H1 (cell line): ENCODE results near the gene SNURF. TPM values are rescaled to one million over a fixed set of nuclear protein-coding genes. Genes with fewer than 3 reads are reported as not detected.

Experiments used
- CTCF ChIA-PET: fragments of 300-600 bp; sonication (Branson Sonifier 250); formaldehyde crosslinking; loops from one replicate; lab custom pipeline; 2021; ENCODE audit not compliant: partially characterized antibody; lab: Charles Lee
- POLR2A ChIA-PET: fragments of 300-600 bp; sonication (Branson Sonifier 250); formaldehyde crosslinking; loops from one replicate; lab custom pipeline; 2021; ENCODE audit warnings: inconsistent platforms; ENCODE audit not compliant: partially characterized antibody; lab: Charles Lee
- DNase-seq, 2 experiments: peaks; one replicate each; pipeline versions ENCODE4 v3.0.0 to v3.0.0-alpha.2; 2010 to 2022; ENCODE audit warnings: low spot score in 2 of 2, low read depth in 1 of 2, mixed read lengths in 1 of 2
- FAIRE-seq: peaks from 2 replicates; lab custom pipeline; 2011; peaks lifted over from hg19 to GRCh38; lab: Jason Lieb, UNC
- H2AFZ ChIP-seq: 2 replicates; pipeline ENCODE4 v1.8.1; 2012; ENCODE audit warnings: low read length, inconsistent platforms
- H2AK5ac ChIP-seq: 2 replicates; pipeline ENCODE4 v1.6.1; 2013; ENCODE audit warnings: low read depth, low read length
- H2BK120ac ChIP-seq: replicated peaks from 2 replicates; pipeline ENCODE3; 2013; ENCODE audit warnings: low read depth, low read length, inconsistent platforms
- H2BK12ac ChIP-seq: 2 replicates; pipeline ENCODE4 v1.6.1; 2013; ENCODE audit warnings: low read depth, low read length
- H2BK15ac ChIP-seq: 2 replicates; pipeline ENCODE4 v1.6.1; 2013; ENCODE audit warnings: low read length
- H2BK20ac ChIP-seq: 2 replicates; pipeline ENCODE4 v1.6.1; 2013; ENCODE audit warnings: low read length
- H2BK5ac ChIP-seq: 2 replicates; pipeline ENCODE4 v1.6.1; 2013; ENCODE audit warnings: low read depth, low read length
- H3K14ac ChIP-seq: 2 replicates; pipeline ENCODE4 v1.6.1; 2013; ENCODE audit warnings: inconsistent platforms; ENCODE audit not compliant: insufficient read length
- H3K18ac ChIP-seq: 2 replicates; pipeline ENCODE4 v1.6.1; 2013; ENCODE audit warnings: low read length; ENCODE audit errors: extremely low read depth
- H3K23ac ChIP-seq: 2 replicates; pipeline ENCODE4 v1.6.1; 2013; ENCODE audit warnings: inconsistent platforms; ENCODE audit not compliant: insufficient read length
- H3K23me2 ChIP-seq: 2 replicates; pipeline ENCODE4 v1.6.1; 2013; ENCODE audit warnings: low read depth, low read length
- H3K27ac ChIP-seq: 2 replicates; pipeline ENCODE4 v1.6.1; 2011; ENCODE audit warnings: low read depth, low read length, inconsistent platforms
- H3K27me3 ChIP-seq, 4 experiments: replicated peaks in 1 of 4; 1 replicate in 1 of 4; 2 replicates in 3 of 4; pipeline versions ENCODE4 v1.6.1 to v1.8.1; 2011 to 2013; ENCODE audit warnings: low read length in 3 of 4, mild to moderate bottlenecking in 3 of 4, inconsistent platforms in 2 of 4, mixed read lengths in 2 of 4, moderate library complexity in 1 of 4; ENCODE audit not compliant: control insufficient read depth in 3 of 4, insufficient read depth in 3 of 4; ENCODE audit errors: extremely low read depth in 1 of 4
- H3K36me3 ChIP-seq, 4 experiments: 2 replicates each; pipeline versions ENCODE4 v1.6.1 to v1.8.1; 2011 to 2013; ENCODE audit warnings: mild to moderate bottlenecking in 4 of 4, low read length in 3 of 4, moderate library complexity in 2 of 4, control low read depth in 1 of 4, inconsistent platforms in 1 of 4; ENCODE audit not compliant: insufficient read depth in 4 of 4, control insufficient read depth in 2 of 4
- H3K4ac ChIP-seq: replicated peaks from 2 replicates; pipeline ENCODE3; 2013; ENCODE audit warnings: low read length, low read depth, mixed read lengths, inconsistent platforms; ENCODE audit not compliant: insufficient read length
- H3K4me1 ChIP-seq, 4 experiments: replicated peaks in 1 of 4; 1 replicate in 1 of 4; 2 replicates in 3 of 4; pipeline versions ENCODE4 v1.6.1 to v1.8.1; 2011 to 2013; ENCODE audit warnings: low read length in 3 of 4, inconsistent platforms in 2 of 4, mixed read lengths in 1 of 4; ENCODE audit not compliant: insufficient read depth in 4 of 4, control insufficient read depth in 3 of 4
- H3K4me2 ChIP-seq, 2 experiments: 2 replicates each; pipeline versions ENCODE4 v1.6.1 to v1.8.1; 2011 to 2013; ENCODE audit warnings: low read depth in 2 of 2, low read length in 2 of 2, control low read depth in 1 of 2, inconsistent platforms in 1 of 2, mild to moderate bottlenecking in 1 of 2; ENCODE audit not compliant: insufficient read depth in 1 of 2
- H3K4me3 ChIP-seq, 4 experiments: fragments of 200-600, 300-600 bp in 1 of 4; sonication (generic), shearing (Covaris generic), sonication (Bioruptor Twin) in 1 of 4; 2 replicates each; pipeline versions ENCODE4 v1.5.1 to v1.8.1; 2011 to 2016; ENCODE audit warnings: low read length in 4 of 4, low read depth in 3 of 4, control low read depth in 2 of 4, inconsistent platforms in 2 of 4, mild to moderate bottlenecking in 2 of 4, mixed read lengths in 1 of 4, moderate library complexity in 1 of 4; ENCODE audit not compliant: insufficient read depth in 2 of 4; ENCODE audit errors: extremely low read depth in 1 of 4
- H3K56ac ChIP-seq: replicated peaks from 2 replicates; pipeline ENCODE3; 2013; ENCODE audit warnings: low read depth, mild to moderate bottlenecking, mixed read lengths, low read length, inconsistent platforms; ENCODE audit not compliant: insufficient read length
- H3K79me1 ChIP-seq: 2 replicates; pipeline ENCODE4 v1.6.1; 2013; ENCODE audit warnings: low read depth, low read length, control low read depth
- H3K79me2 ChIP-seq, 2 experiments: 2 replicates each; pipeline versions ENCODE4 v1.6.1 to v1.8.1; 2012 to 2013; ENCODE audit warnings: low read length in 2 of 2, mild to moderate bottlenecking in 2 of 2, inconsistent platforms in 1 of 2; ENCODE audit not compliant: insufficient read depth in 2 of 2, control insufficient read depth in 1 of 2
- H3K9ac ChIP-seq, 4 experiments: replicated peaks in 1 of 4; 1 replicate in 1 of 4; 2 replicates in 3 of 4; pipeline versions ENCODE4 v1.6.1 to v1.8.1; 2011 to 2013; ENCODE audit warnings: low read depth in 3 of 4, low read length in 3 of 4, control low read depth in 2 of 4, mild to moderate bottlenecking in 2 of 4, moderate library complexity in 2 of 4, inconsistent platforms in 1 of 4; ENCODE audit errors: extremely low read depth in 1 of 4
- H3K9me3 ChIP-seq, 2 experiments: 2 replicates each; pipeline versions ENCODE4 v1.6.1 to v1.8.1; 2012 to 2013; ENCODE audit warnings: mild to moderate bottlenecking in 2 of 2, moderate library complexity in 2 of 2, control low read depth in 1 of 2, inconsistent platforms in 1 of 2, low read depth in 1 of 2, low read length in 1 of 2, mixed read lengths in 1 of 2; ENCODE audit not compliant: insufficient read depth in 2 of 2
- H4K20me1 ChIP-seq, 2 experiments: replicated peaks in 1 of 2; 2 replicates each; pipeline versions ENCODE3 to v1.8.1; 2011 to 2013; ENCODE audit warnings: inconsistent platforms in 2 of 2, low read length in 2 of 2, mild to moderate bottlenecking in 1 of 2; ENCODE audit not compliant: insufficient read depth in 2 of 2, control insufficient read depth in 1 of 2
- H4K5ac ChIP-seq: 2 replicates; pipeline ENCODE4 v1.6.1; 2013; ENCODE audit warnings: low read length, low read depth, mixed read lengths, inconsistent platforms; ENCODE audit not compliant: insufficient read length
- H4K8ac ChIP-seq: 2 replicates; pipeline ENCODE4 v1.8.0; 2013; ENCODE audit warnings: mild to moderate bottlenecking, moderate library complexity, low read length, inconsistent platforms; ENCODE audit not compliant: insufficient read depth; ENCODE audit errors: extremely low read depth
- H4K91ac ChIP-seq: replicated peaks from 2 replicates; pipeline ENCODE3; 2013; ENCODE audit warnings: low read length, mixed read lengths, inconsistent platforms; ENCODE audit not compliant: insufficient read length
- PHF8 ChIP-seq: fragments of 200-600 bp; sonication (generic); conservative IDR thresholded peaks from 2 replicates; pipeline ENCODE4 v1.7.1; 2012; ENCODE audit warnings: low read depth, mild to moderate bottlenecking, inconsistent platforms, low read length, moderate library complexity
- WGBS, 2 experiments: shearing (Covaris generic) in 1 of 2; methylation state at CpG; one replicate each; pipeline versions ENCODE4 v1.1.6 to v1.1.7; 2013 to 2015; ENCODE audit warnings: low lambda C conversion rate in 2 of 2, mixed read lengths in 2 of 2, inconsistent platforms in 1 of 2, low coverage in 1 of 2, missing lambda C conversion rate in 1 of 2; ENCODE audit not compliant: insufficient replicate concordance in 2 of 2, insufficient coverage in 1 of 2, insufficient read length in 1 of 2; ENCODE audit errors: extremely low coverage in 1 of 2, missing lambda C conversion rate in 1 of 2; 5-methylcytosine and 5-hydroxymethylcytosine counted together
- polyA plus RNA-seq, 7 experiments: library from polyadenylated mRNA; depleted of rRNA in 3 of 7; stranded (reverse) in 5 of 7; unstranded in 2 of 7; fragments of >200 nt in 5 of 7; fragments of 200-250 nt in 2 of 7; gene quantifications; 1 replicate in 5 of 7; 2 replicates in 1 of 7; 4 replicates in 1 of 7; pipeline versions ENCODE4 v1.2.1 to v1.2.3, GENCODE V29; 2011 to 2013; ENCODE audit warnings: missing spikeins in 2 of 7, mixed read lengths in 2 of 7
- total RNA-seq: library from RNA; stranded (reverse); fragmentation: NEBNext Ultra II Directional; extraction: Animal tissue kit (Norgen Biotek cat#: 25700); gene quantifications from 2 replicates; pipeline ENCODE4 v1.2.1, GENCODE V29; 2021

Gene SNURF
- total and polyA plus RNA-seq, 2 of the 8 experiments (the other 6 are each of a cell fraction or from before 2014, with no cell fraction given) = 9.9 to 76.5 TPM

DNA sequence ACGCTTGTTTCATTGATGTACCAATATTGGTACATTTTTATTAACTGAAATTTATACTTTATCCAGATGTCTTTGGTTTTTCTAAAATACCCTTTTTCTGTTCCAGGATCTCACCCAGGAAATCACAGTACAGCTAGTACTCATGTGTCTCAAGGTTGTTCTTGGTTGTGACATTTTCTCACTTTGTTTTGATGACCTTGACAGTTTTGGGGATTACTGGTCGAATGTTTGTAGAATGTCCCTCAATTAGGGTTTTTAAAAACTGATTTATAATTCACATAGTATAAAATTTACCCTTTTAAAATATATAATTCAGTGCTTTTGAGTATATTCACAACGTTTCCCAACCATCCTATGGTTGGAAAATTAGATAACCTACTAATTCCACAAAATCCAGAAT, 6.3 kb upstream of the SNURF start:
- no peak overlapping the region for H3K27ac ChIP-seq
- no peaks in the 10 kb centered on the region for H4K20me1 ChIP-seq
- H3K4me1 ChIP-seq = peaks cover 0 to 6% (median 2%) of the 10 kb centered on the region in 4 experiments; a peak in 2 of 7 replicates
- no peak for FAIRE-seq
- peaks cover 0 to 20% of the 10 kb centered on the region in 2 experiments; a peak in 2 of 4 replicates for H3K79me2 ChIP-seq
- H2AK5ac ChIP-seq = no peak overlapping the region
- peaks cover 0 to 2% of the 10 kb centered on the region in 2 experiments; a peak in 1 of 4 replicates for H3K9me3 ChIP-seq
- H3K23me2 ChIP-seq = no peaks in the 10 kb centered on the region
- H3K9ac ChIP-seq = no peak overlapping the region
- CTCF ChIA-PET = no interaction called here
- H3K27me3 ChIP-seq = no peaks in the 10 kb centered on the region
- no peak overlapping the region for H3K4me2 ChIP-seq
- H4K91ac ChIP-seq = no peak overlapping the region
- no peak overlapping the region for H3K4me3 ChIP-seq
- H3K56ac ChIP-seq = no peak overlapping the region
- no peak overlapping the region for H3K4ac ChIP-seq
- H3K36me3 ChIP-seq = no peaks in the 10 kb centered on the region
- 89% methylated on average over 3 of the region's 3 CpGs; no CpG with 5 or more reads in 1 of the 2 experiments for WGBS, 2 experiments
- no peak overlapping the region for H4K5ac ChIP-seq
- H3K23ac ChIP-seq = no peak overlapping the region
- H2BK20ac ChIP-seq = no peak overlapping the region
- POLR2A ChIA-PET = no interaction called here
- H4K8ac ChIP-seq = no peak overlapping the region
- no peak overlapping the region for H3K18ac ChIP-seq
- H3K14ac ChIP-seq = no peak overlapping the region
- H3K79me1 ChIP-seq = no peaks in the 10 kb centered on the region
- H2BK120ac ChIP-seq = no peak overlapping the region
- H2AFZ ChIP-seq = no peak overlapping the region
- no peak overlapping the region for H2BK15ac ChIP-seq
- no peak for TF ChIP-seq PHF8
- no peak overlapping the region for H2BK12ac ChIP-seq
- H2BK5ac ChIP-seq = no peak overlapping the region
- no peak for DNase-seq
